ENCODE results near the gene AMPD2. TPM values are rescaled to one million over a fixed set of nuclear protein-coding genes. Genes with fewer than 3 reads are reported as not detected.

AMPD2 gene
- total RNA-seq (10 to 100 TPM; 87.0 to 96.1 TPM), polyA plus RNA-seq (10 to 100 TPM; 43.8 to 56.2 TPM)

GRCh38 chr1:109619576-109620400 lies at the start of gene AMPD2, which contains the start of gene GNAT2:
TSS of gene AMPD2 (plus strand) at chr1:109619837. CDS start at chr1:109621176, 1,339 bp downstream.
TSS of gene GNAT2 (minus strand) at chr1:109619616. CDS start at chr1:109612870, 6,746 bp downstream.
- Mint-ChIP-seq H3K27ac (peak within 1 kb of the TSS; percentile 91 to 99 (median 99)), H3K4me3 (peak within 1 kb of the TSS; percentile 92 to 99 (median 96)), H3K36me3 (peaks cover 0 to 15% of the 10 kb centered on the region in 2 donors), H3K9me3 (peaks cover 0 to 2% (median 0%) of the 10 kb centered on the region in 8 donors), H3K27me3 (no peaks in the 10 kb centered on the region), H3K4me1 (peaks cover 49 to 88% (median 61%) of the 10 kb centered on the region in 4 donors)
- DNase-seq, result peak; percentile 75 to 84 (median 77)
- intact Hi-C loops (cut with micrococcal nuclease), result loop anchor here (1.0 to 5.0 kb wide), 5 partner anchors 71 to 719 kb away; partner anchors contain the start of genes ATXN7L2, GNAI3, PSMA5 and RBM15
- peak within 1 kb of the TSS; percentile 76 to 93 for H3K4me3 ChIP-seq (ENCODE audit: low read length in 2 of 2)
- ChIA-PET POLR2A (ENCODE audit: partially characterized antibody) (interaction anchor here (0.9 to 8.3 kb wide), 15 partner anchors 11 to 414 kb away, joined by 3 to 114 read pairs (median 4); partner anchors contain the start of genes AHCYL1, ATXN7L2, GNAI3 and GSTM4), CTCF (ENCODE audit: partially characterized antibody) (interaction anchor here (1.0 to 3.1 kb wide), 7 partner anchors 20 to 365 kb away, joined by 3 to 26 read pairs (median 4); partner anchors contain the start of genes AHCYL1 and GNAI3)
- peaks cover 73% of the 10 kb centered on the region for H3K4me1 ChIP-seq (ENCODE audit: insufficient read depth, low read length)
- H3K27ac ChIP-seq (ENCODE audit: low read depth, low read length), result peak within 1 kb of the TSS; percentile 96
- no peaks in the 10 kb centered on the region for H3K9me3 ChIP-seq (ENCODE audit: control insufficient read depth in 1 of 2, low read length in 2 of 2)
- no peaks in the 10 kb centered on the region for H3K36me3 ChIP-seq (ENCODE audit: insufficient read depth, low read length)
- no peaks in the 10 kb centered on the region for H3K27me3 ChIP-seq (ENCODE audit: insufficient read depth, low read length)

DNA sequence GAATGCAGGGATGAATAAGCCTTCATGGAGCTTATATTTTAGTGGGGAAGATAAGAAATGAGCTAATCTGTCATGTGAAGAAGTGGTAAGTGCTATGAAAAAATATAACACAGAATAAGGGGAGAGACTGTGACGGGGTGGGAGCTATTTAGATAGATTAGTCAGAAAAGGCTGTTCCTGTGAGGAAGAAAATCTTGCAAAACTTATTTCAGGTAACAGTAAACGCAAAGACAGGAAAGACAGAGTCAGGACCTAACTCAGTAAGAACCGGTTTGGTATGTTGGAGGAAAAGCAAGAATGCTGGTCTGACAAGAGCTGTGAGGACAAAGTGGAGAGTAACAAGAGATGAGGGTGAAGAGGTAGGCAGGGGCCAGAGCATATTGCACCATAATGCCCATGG lies 49.2 kb upstream of the AMPD2 start:
- Histone ChIP-seq H3K4me1 (ENCODE audit: insufficient read depth, low read length) (peaks cover 35% of the 10 kb centered on the region), H3K9me3 (ENCODE audit: control insufficient read depth in 1 of 2, low read length in 2 of 2) (no peaks in the 10 kb centered on the region), H3K27ac (ENCODE audit: low read depth, low read length) (no peak overlapping the region), H3K27me3 (ENCODE audit: insufficient read depth, low read length) (no peaks in the 10 kb centered on the region), H3K36me3 (ENCODE audit: insufficient read depth, low read length) (no peaks in the 10 kb centered on the region), H3K4me3 (ENCODE audit: low read length in 2 of 2) (no peak overlapping the region)
- H3K27me3 Mint-ChIP-seq, result no peaks in the 10 kb centered on the region
- no peak overlapping the region for H3K4me3 Mint-ChIP-seq
- no peak for DNase-seq
- H3K27ac Mint-ChIP-seq, result no peak overlapping the region
- peaks cover 9 to 17% of the 10 kb centered on the region in 2 donors for H3K36me3 Mint-ChIP-seq
- POLR2A ChIA-PET (ENCODE audit: partially characterized antibody), result interaction anchor here (1.0 kb wide), 1 partner anchor 35 kb away, joined by 3 read pairs; no protein-coding TSS in a partner anchor
- CTCF ChIA-PET (ENCODE audit: partially characterized antibody), result interaction anchor here (1.0 to 2.8 kb wide), 3 partner anchors 20 to 70 kb away, joined by 3 to 12 read pairs (median 3); no protein-coding TSS in a partner anchor
- H3K4me1 Mint-ChIP-seq, result peaks cover 18 to 40% (median 32%) of the 10 kb centered on the region in 4 donors
- H3K9me3 Mint-ChIP-seq, result no peaks in the 10 kb centered on the region
- intact Hi-C loops (cut with micrococcal nuclease), result no loop called here

DNA sequence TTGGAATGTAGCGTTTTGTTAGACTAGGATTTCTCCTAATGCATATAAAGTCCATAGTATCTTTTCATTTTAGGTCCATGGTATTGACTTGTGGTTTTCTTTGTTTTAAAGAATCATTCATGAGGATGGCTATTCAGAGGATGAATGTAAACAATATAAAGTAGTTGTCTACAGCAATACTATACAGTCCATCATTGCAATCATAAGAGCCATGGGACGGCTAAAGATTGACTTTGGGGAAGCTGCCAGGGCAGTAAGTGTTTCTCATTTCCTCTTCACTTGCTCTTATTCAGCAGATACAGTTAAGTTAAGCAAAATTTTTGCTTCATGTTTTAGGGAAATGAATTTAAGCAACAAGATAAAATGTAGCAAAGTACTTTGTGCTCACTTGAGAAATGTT lies 45.9 kb upstream of the AMPD2 start:
- CTCF ChIA-PET (ENCODE audit: partially characterized antibody), result interaction anchor here (0.6 kb wide), 1 partner anchor 37 kb away, joined by 3 read pairs; no protein-coding TSS in a partner anchor
- H3K4me1 Mint-ChIP-seq, result peaks cover 9 to 15% (median 13%) of the 10 kb centered on the region in 4 donors
- no peaks in the 10 kb centered on the region for H3K9me3 Mint-ChIP-seq
- H3K36me3 Mint-ChIP-seq, result peaks cover 26 to 36% of the 10 kb centered on the region in 2 donors
- intact Hi-C loops (cut with micrococcal nuclease), result no loop called here
- Histone ChIP-seq H3K27ac (ENCODE audit: low read depth, low read length) (no peak overlapping the region), H3K27me3 (ENCODE audit: insufficient read depth, low read length) (no peaks in the 10 kb centered on the region), H3K9me3 (ENCODE audit: control insufficient read depth in 1 of 2, low read length in 2 of 2) (no peaks in the 10 kb centered on the region), H3K4me1 (ENCODE audit: insufficient read depth, low read length) (peaks cover 17% of the 10 kb centered on the region), H3K36me3 (ENCODE audit: insufficient read depth, low read length) (no peaks in the 10 kb centered on the region), H3K4me3 (ENCODE audit: low read length in 2 of 2) (no peak overlapping the region)
- POLR2A ChIA-PET (ENCODE audit: partially characterized antibody), result interaction anchor here (1.3 kb wide), 1 partner anchor 25 kb away, joined by 3 read pairs; the partner anchor contains the start of gene GNAI3
- H3K27ac Mint-ChIP-seq, result peak overlapping the region in 2 of 7 donors; percentile 8 to 42
- DNase-seq, result no peak
- no peak overlapping the region for H3K4me3 Mint-ChIP-seq
- no peaks in the 10 kb centered on the region for H3K27me3 Mint-ChIP-seq

- ChIA-PET CTCF (ENCODE audit: partially characterized antibody) (interaction anchor here (1.4 to 1.5 kb wide), 2 partner anchors 23 to 61 kb away, joined by 3 to 5 read pairs; no protein-coding TSS in a partner anchor), POLR2A (ENCODE audit: partially characterized antibody) (interaction anchor here (2.4 kb wide), 1 partner anchor 30 kb away, joined by 8 read pairs; the partner anchor contains the start of gene GNAI3)
- Histone ChIP-seq H3K4me1 (ENCODE audit: insufficient read depth, low read length) (no peaks in the 10 kb centered on the region), H3K9me3 (ENCODE audit: control insufficient read depth in 1 of 2, low read length in 2 of 2) (no peaks in the 10 kb centered on the region), H3K27me3 (ENCODE audit: insufficient read depth, low read length) (no peaks in the 10 kb centered on the region), H3K27ac (ENCODE audit: low read depth, low read length) (no peak overlapping the region), H3K36me3 (ENCODE audit: insufficient read depth, low read length) (peaks cover 32% of the 10 kb centered on the region), H3K4me3 (ENCODE audit: low read length in 2 of 2) (no peak overlapping the region)
- Mint-ChIP-seq H3K27ac (peak overlapping the region in 4 of 7 donors; percentile 9 to 67 (median 26)), H3K4me1 (peaks cover 0 to 5% (median 3%) of the 10 kb centered on the region in 4 donors), H3K9me3 (no peaks in the 10 kb centered on the region), H3K27me3 (no peaks in the 10 kb centered on the region), H3K4me3 (no peak overlapping the region), H3K36me3 (peaks cover 50 to 67% of the 10 kb centered on the region in 2 donors)
- intact Hi-C loops (cut with micrococcal nuclease), result no loop called here
- no peak for DNase-seq
Measured at GRCh38 chr1:109578947-109579443, 40.6 kb upstream of the AMPD2 start.

- Histone ChIP-seq H3K36me3 (ENCODE audit: insufficient read depth, low read length) (peaks cover 35% of the 10 kb centered on the region), H3K27ac (ENCODE audit: low read depth, low read length) (no peak overlapping the region), H3K27me3 (ENCODE audit: insufficient read depth, low read length) (no peaks in the 10 kb centered on the region), H3K9me3 (ENCODE audit: control insufficient read depth in 1 of 2, low read length in 2 of 2) (no peaks in the 10 kb centered on the region), H3K4me3 (ENCODE audit: low read length in 2 of 2) (no peak overlapping the region), H3K4me1 (ENCODE audit: insufficient read depth, low read length) (no peaks in the 10 kb centered on the region)
- Mint-ChIP-seq H3K27ac (peak overlapping the region in 1 of 7 donors; percentile 35), H3K4me1 (peaks cover 0 to 5% (median 4%) of the 10 kb centered on the region in 4 donors), H3K36me3 (peaks cover 52 to 71% of the 10 kb centered on the region in 2 donors), H3K9me3 (no peaks in the 10 kb centered on the region), H3K4me3 (no peak overlapping the region), H3K27me3 (no peaks in the 10 kb centered on the region)
- ChIA-PET POLR2A (ENCODE audit: partially characterized antibody) (interaction anchor here (2.4 kb wide), 1 partner anchor 31 kb away, joined by 8 read pairs; the partner anchor contains the start of gene GNAI3), CTCF (ENCODE audit: partially characterized antibody) (interaction anchor here (1.1 to 1.5 kb wide), 3 partner anchors 15 to 60 kb away, joined by 3 to 6 read pairs (median 5); no protein-coding TSS in a partner anchor)
- intact Hi-C loops (cut with micrococcal nuclease), result no loop called here
- DNase-seq, result no peak
Measured at GRCh38 chr1:109579491-109579890, 40.1 kb upstream of the AMPD2 start.

DNA sequence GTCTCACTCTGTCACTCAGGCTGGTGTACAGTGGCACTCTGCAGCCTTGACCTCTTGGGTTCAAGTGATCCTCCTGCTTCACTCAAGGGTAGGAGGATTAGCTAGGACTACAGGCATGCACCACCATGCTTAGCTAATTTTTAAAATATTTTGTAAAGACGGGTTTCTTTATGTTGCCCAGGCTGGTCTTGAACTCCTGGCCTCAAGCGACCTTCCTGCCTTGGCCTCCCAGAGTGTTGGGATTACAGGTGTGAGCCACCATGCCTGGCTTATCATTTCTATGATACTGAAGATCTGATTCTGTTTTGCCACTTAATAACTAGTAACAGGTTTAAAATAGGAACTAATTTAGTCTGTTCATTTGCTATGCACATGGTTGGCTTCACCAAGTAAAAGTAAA lies 37.6 kb upstream of the AMPD2 start:
- CTCF ChIA-PET (ENCODE audit: partially characterized antibody), result interaction anchor here (1.1 kb wide), 1 partner anchor 33 kb away, joined by 3 read pairs; the partner anchor contains the start of gene GNAI3
- Histone ChIP-seq H3K4me1 (ENCODE audit: insufficient read depth, low read length) (no peaks in the 10 kb centered on the region), H3K36me3 (ENCODE audit: insufficient read depth, low read length) (peaks cover 50% of the 10 kb centered on the region), H3K4me3 (ENCODE audit: low read length in 2 of 2) (no peak overlapping the region), H3K27me3 (ENCODE audit: insufficient read depth, low read length) (no peaks in the 10 kb centered on the region), H3K27ac (ENCODE audit: low read depth, low read length) (no peak overlapping the region), H3K9me3 (ENCODE audit: control insufficient read depth in 1 of 2, low read length in 2 of 2) (no peaks in the 10 kb centered on the region)
- no peaks in the 10 kb centered on the region for H3K27me3 Mint-ChIP-seq
- H3K36me3 Mint-ChIP-seq, result peaks cover 51 to 72% of the 10 kb centered on the region in 2 donors
- H3K27ac Mint-ChIP-seq, result peak overlapping the region in 1 of 7 donors; percentile 42
- H3K4me1 Mint-ChIP-seq, result peaks cover 0 to 7% (median 4%) of the 10 kb centered on the region in 4 donors
- no peak for DNase-seq
- no peaks in the 10 kb centered on the region for H3K9me3 Mint-ChIP-seq
- no peak overlapping the region for H3K4me3 Mint-ChIP-seq
- POLR2A ChIA-PET (ENCODE audit: partially characterized antibody), result no interaction called here
- intact Hi-C loops (cut with micrococcal nuclease), result loop anchor here (5.0 kb wide), 1 partner anchor 35 kb away; the partner anchor contains the start of gene GNAI3
